ENCODE results near the gene SLC25A10.

GRCh38 chr17:81715872-81716673, 4.0 kb downstream of the SLC25A10 start:
- TF ChIP-seq CTCF (IDR thresholded peaks at IDR 0.05) (no peak), POLR2A (IDR thresholded peaks at IDR 0.05) (no peak)
